GM12873 (cell line): ENCODE measurements around the gene CCDC50.

Experiments used
- CTCF ChIP-seq: IDR thresholded peaks from 2 replicates; pipeline ENCODE4 v1.5.1; 2012; ENCODE audit warnings: low read depth, mild to moderate bottlenecking, moderate library complexity, low read length, control low read depth; ENCODE audit not compliant: insufficient read depth; ENCODE audit errors: missing control alignments

Gene CCDC50

GRCh38 chr3:191435981-191436380, 106.8 kb downstream of the CCDC50 start:
- no peak for TF ChIP-seq CTCF

- TF ChIP-seq CTCF: no peak
These were observed 109.1 kb downstream of the CCDC50 start for GRCh38 chr3:191438150-191438814.

- TF ChIP-seq CTCF: no peak
These were observed 111.3 kb downstream of the CCDC50 start for GRCh38 chr3:191440532-191440931.

- no peak for TF ChIP-seq CTCF
These were observed 112.5 kb downstream of the CCDC50 start for GRCh38 chr3:191441687-191442086.

- TF ChIP-seq CTCF: no peak
These were observed 115.4 kb downstream of the CCDC50 start for GRCh38 chr3:191444569-191444968.
